GM19397 (cell line): ENCODE results near the gene SZT2.
"Not testable (repeated sequence)": the region's sequence is repeated elsewhere in the genome, so short reads cannot be mapped to it uniquely, and the experiment has no call there.

Experiments
- ATAC-seq: cut with Tn5 transposase; IDR thresholded peaks from one replicate; pipeline ENCODE4 v1.9.1; 2021; ENCODE audit warnings: mild to moderate bottlenecking, moderate library complexity; ENCODE audit not compliant: unreplicated experiment

Gene SZT2

DNA sequence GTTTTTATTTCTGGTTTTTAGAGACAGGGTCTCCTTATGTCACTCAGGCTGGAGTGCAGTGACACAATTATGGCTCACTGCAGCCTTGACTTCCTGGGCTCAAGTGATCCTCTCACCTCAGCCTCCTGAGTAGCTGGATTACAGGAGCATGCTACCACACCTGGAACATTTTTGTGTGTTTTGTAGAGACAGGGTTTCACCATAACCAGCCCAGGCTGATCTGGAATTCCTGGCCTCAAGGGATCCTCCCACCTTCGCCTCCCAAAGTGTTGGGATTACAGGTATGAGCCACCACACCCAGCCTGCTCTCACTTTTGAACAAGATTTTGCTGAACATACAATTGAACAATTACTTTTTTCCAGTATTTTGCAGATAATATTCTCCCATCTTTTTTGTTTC lies 88.0 kb downstream of the SZT2 start:
- no peak for ATAC-seq

DNA sequence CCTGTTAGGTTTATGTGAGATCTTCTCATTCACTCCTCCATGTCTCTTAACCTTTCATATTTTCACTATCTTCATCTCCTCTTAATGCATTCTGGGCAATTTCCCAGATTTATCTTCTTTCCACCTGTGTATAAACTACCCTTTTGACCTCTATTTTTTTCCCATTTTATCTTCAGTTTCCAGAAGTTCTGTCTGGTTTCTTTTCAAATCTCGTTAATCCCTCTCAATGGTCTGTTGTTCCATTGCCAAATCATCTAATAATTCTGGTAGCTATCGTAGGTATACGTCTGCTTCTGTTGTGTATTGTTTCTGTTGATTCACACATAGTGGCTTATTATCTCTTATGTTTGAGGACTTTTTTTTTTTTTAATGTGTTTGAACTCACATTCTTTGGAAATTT lies 89.7 kb downstream of the SZT2 start:
- ATAC-seq, result no peak

- no peak for ATAC-seq
Observed at GRCh38 chr1:43481491-43481890, 91.8 kb downstream of the SZT2 start.

DNA sequence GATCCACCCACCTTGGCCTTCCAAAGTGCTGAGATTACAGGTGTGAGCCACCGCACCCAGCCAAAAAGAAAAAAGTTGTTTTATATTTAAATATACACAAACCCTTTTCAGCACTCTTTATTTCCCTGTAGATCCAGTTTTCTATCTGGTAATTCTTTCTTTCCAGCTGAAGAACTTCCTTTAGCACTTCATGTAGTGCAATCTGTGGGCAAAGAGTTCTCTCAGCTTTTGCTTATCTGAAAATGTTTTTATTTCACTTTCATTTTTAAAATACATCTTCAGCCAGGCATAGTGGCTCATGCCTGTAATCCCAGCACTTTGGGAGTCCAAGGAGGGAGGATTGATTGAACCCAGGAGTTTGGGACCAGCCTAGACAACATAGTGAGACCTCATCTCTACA lies 92.5 kb downstream of the SZT2 start:
- no peak for ATAC-seq

- no peak for ATAC-seq
Observed at GRCh38 chr1:43484367-43484766, 94.7 kb downstream of the SZT2 start.

GRCh38 chr1:43488165-43488564 lies 98.5 kb downstream of the SZT2 start:
- no peak for ATAC-seq

GRCh38 chr1:43491061-43491460 lies 101.4 kb downstream of the SZT2 start:
- ATAC-seq, result no peak

DNA sequence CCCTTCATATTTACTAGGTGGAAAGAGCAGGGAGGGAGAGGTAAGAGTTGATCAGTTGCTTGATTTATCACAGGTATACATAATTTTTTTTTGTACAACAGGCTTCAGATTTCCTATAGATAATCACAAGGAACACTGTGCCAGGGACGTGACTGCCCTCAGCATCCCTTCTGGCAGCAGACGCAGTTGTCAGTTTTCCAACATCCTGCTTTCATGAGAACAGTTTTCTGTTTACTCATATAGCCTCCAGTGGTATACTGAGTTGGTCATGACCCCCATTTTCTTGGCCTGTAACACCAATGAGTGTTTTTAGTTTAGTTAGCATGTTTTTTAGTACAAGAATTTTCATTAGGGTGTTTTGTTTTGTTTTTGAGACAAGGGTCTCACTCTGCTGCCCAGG lies 103.1 kb downstream of the SZT2 start:
- no peak for ATAC-seq

GRCh38 chr1:43493661-43494450 lies 104.2 kb downstream of the SZT2 start:
- ATAC-seq, result no peak

DNA sequence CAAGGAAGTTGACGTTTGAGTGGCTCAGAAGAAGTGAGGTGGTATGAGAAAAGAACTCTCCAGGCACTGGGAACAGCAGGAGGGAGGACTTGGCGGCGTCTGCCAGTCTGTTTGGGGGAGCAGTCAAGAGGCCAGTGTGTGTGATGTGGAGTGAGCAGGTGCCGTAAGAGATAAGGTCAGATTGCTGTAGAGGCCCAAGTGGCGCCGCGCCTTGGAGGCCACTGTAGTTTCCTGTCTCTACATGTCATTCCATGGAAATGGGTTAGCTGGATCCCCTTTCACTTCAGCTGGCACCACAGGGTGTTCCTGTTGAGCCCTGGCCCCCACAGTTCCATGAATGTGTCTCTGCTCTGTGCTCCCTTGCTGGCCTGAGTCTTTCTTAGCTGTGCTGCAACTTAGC lies 105.5 kb downstream of the SZT2 start:
- ATAC-seq, result no peak

DNA sequence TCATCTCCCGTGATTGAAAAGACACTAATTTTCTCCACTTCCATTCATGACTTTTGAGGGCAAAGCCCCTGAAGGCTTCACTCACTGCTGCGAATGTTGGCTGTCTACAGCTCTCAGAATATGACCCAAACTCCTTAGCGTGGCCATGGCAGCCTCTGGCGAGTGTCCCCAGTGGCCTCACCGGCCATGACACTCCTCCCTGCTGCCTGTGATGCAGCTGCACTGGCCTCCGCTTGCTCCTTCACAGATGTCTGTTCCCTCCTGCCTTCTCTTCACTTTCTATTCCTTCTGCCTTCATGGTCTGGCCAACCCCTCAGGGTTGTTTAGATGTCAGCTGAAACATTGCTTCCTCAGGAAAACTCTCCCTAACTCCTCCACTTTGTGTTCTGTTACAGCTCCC lies 110.2 kb downstream of the SZT2 start:
- no peak for ATAC-seq

DNA sequence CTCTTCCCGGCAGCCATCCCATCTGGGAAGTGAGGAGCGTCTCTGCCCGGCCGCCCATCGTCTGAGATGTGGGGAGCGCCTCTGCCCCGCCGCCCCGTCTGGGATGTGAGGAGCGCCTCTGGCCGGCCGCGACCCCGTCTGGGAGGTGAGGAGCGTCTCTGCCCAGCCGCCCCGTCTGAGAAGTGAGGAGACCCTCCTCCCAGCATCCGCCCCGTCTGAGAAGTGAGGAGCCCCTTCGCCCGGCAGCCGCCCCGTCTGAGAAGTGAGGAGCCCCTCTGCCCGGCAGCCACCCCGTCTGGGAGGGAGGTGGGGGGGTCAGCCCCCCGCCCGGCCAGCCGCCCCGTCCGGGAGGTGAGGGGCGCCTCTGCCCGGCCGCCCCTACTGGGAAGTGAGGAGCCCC lies 112.1 kb downstream of the SZT2 start:
- not testable (repeated sequence) for ATAC-seq

DNA sequence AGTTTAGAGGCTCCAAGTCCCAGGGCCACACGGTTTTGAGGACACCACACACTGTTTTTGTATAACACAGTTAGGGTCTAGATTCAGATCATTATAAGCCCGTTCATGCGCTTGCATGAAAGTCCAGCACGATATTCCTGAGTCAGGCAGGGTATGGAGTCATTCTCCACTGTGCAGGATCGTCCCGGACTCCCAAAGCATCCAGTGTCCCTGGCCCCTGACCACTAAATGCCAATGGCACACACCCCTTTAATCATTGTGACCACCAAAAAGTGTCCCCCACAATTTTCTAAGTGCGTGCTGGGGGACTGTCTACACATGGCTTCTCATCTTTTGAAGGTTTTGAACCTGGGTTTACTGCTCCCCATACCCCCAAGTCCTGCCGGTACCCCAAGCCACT lies 113.8 kb downstream of the SZT2 start:
- no peak for ATAC-seq
